Smooth muscle cell (in vitro differentiated cells): ENCODE results near the gene PLPPR3. TPM values are rescaled to one million over a fixed set of nuclear protein-coding genes. Genes with fewer than 3 reads are reported as not detected.

Source experiments
- DNase-seq: peaks from one replicate; lab custom pipeline; 2025; ENCODE audit not compliant: unreplicated experiment; lab: John Stamatoyannopoulos, UW
- H2AFZ ChIP-seq: fragments of 200-600 bp; sonication (generic); 2 replicates; pipeline ENCODE4 v1.6.0; 2016; ENCODE audit warnings: antibody characterized with exemption, low read depth, mild to moderate bottlenecking
- H3F3A ChIP-seq: fragments of 200-600 bp; sonication (generic); 2 replicates; pipeline ENCODE4 v1.6.0; 2017; ENCODE audit warnings: antibody characterized with exemption, low read depth
- H3K27ac ChIP-seq: fragments of 200-600 bp; sonication (generic); 2 replicates; pipeline ENCODE4 v1.5.1; 2016; ENCODE audit warnings: low read depth, mild to moderate bottlenecking
- H3K27me3 ChIP-seq: fragments of 200-600 bp; sonication (generic); 2 replicates; pipeline ENCODE4 v1.6.1; 2016; ENCODE audit warnings: low read depth, mild to moderate bottlenecking
- H3K36me3 ChIP-seq: fragments of 200-600 bp; sonication (generic); 2 replicates; pipeline ENCODE4 v1.5.1; 2016; ENCODE audit warnings: low read depth
- H3K4me1 ChIP-seq: fragments of 200-600 bp; sonication (generic); 2 replicates; pipeline ENCODE4 v1.5.1; 2016; ENCODE audit warnings: low read depth
- H3K4me2 ChIP-seq: fragments of 200-600 bp; sonication (generic); 2 replicates; pipeline ENCODE4 v1.6.0; 2016; ENCODE audit warnings: mild to moderate bottlenecking
- H3K4me3 ChIP-seq: fragments of 200-600 bp; sonication (generic); 2 replicates; pipeline ENCODE4 v1.5.1; 2016; ENCODE audit warnings: mild to moderate bottlenecking
- H3K79me2 ChIP-seq: fragments of 200-600 bp; sonication (generic); 2 replicates; pipeline ENCODE4 v1.6.0; 2016; ENCODE audit warnings: low read depth, mild to moderate bottlenecking
- H3K9ac ChIP-seq: fragments of 200-600 bp; sonication (generic); 2 replicates; pipeline ENCODE4 v1.6.0; 2016; ENCODE audit warnings: low read depth
- H3K9me3 ChIP-seq: fragments of 200-600 bp; sonication (generic); replicated peaks from 2 replicates; pipeline ENCODE4 v1.5.1; 2016; ENCODE audit warnings: low read depth
- H4K20me1 ChIP-seq: fragments of 200-600 bp; sonication (generic); 2 replicates; pipeline ENCODE4 v1.6.0; 2016; ENCODE audit warnings: low read depth
- CTCF ChIP-seq: fragments of 200-600 bp; sonication (generic); IDR thresholded peaks from 2 replicates; pipeline ENCODE4 v1.5.1; 2017; ENCODE audit warnings: borderline replicate concordance, mild to moderate bottlenecking, antibody characterized with exemption; ENCODE audit not compliant: insufficient read depth, poor library complexity, severe bottlenecking
- WGBS: methylation state at CpG from one replicate; pipeline ENCODE4 v1.1.7; 2016; ENCODE audit warnings: low lambda C conversion rate; 5-methylcytosine and 5-hydroxymethylcytosine counted together
- polyA plus RNA-seq: library from polyadenylated mRNA; unstranded; fragments of >200 nt; fragmentation: Nextera tagmentation; extraction: Ambion mirVana; gene quantifications from 2 replicates; pipeline ENCODE4 v1.2.1, GENCODE V29; 2016
- total RNA-seq: library from RNA; depleted of rRNA; stranded (reverse); fragments of >200 nt; gene quantifications from 2 replicates; pipeline ENCODE4 v1.2.3, GENCODE V29; 2014

PLPPR3 gene
- total and polyA plus RNA-seq, 2 experiments from 2014 or later: 6.5 to 13.7 TPM

GRCh38 chr19:811506-812048, 10.2 kb downstream of the PLPPR3 start:
- Histone ChIP-seq H3K27me3 (no peaks in the 10 kb centered on the region), H3K4me2 (no peak overlapping the region), H3K79me2 (peaks cover 36% of the 10 kb centered on the region), H4K20me1 (peaks cover 65% of the 10 kb centered on the region), H3F3A (peaks cover 27% of the 10 kb centered on the region), H3K4me1 (no peaks in the 10 kb centered on the region), H2AFZ (no peak overlapping the region), H3K27ac (no peak overlapping the region), H3K9me3 (no peaks in the 10 kb centered on the region), H3K4me3 (no peak overlapping the region), H3K9ac (no peak overlapping the region), H3K36me3 (peaks cover 20% of the 10 kb centered on the region)
- no peak for DNase-seq
- no peak for TF ChIP-seq CTCF
- 98% methylated on average over 20 of the region's 20 CpGs for WGBS

- no peak overlapping the region for H2AFZ ChIP-seq
- H3K4me2 ChIP-seq: no peak overlapping the region
- 93% methylated on average over 15 of the region's 25 CpGs for WGBS
- no peaks in the 10 kb centered on the region for H3K4me1 ChIP-seq
- H3K9ac ChIP-seq: no peak overlapping the region
- peaks cover 27% of the 10 kb centered on the region for H3F3A ChIP-seq
- no peak overlapping the region for H3K4me3 ChIP-seq
- H4K20me1 ChIP-seq: peaks cover 71% of the 10 kb centered on the region
- H3K79me2 ChIP-seq: peaks cover 42% of the 10 kb centered on the region
- no peaks in the 10 kb centered on the region for H3K27me3 ChIP-seq
- TF ChIP-seq CTCF: no peak
- H3K36me3 ChIP-seq: peaks cover 20% of the 10 kb centered on the region
- no peaks in the 10 kb centered on the region for H3K9me3 ChIP-seq
- no peak for DNase-seq
- no peak overlapping the region for H3K27ac ChIP-seq
Measured at GRCh38 chr19:810883-811489, 10.8 kb downstream of the PLPPR3 start.

- Histone ChIP-seq H3K36me3 (peaks cover 20% of the 10 kb centered on the region), H3F3A (peaks cover 31% of the 10 kb centered on the region), H2AFZ (no peak overlapping the region), H4K20me1 (peaks cover 78% of the 10 kb centered on the region), H3K27me3 (no peaks in the 10 kb centered on the region), H3K27ac (no peak overlapping the region), H3K4me1 (no peaks in the 10 kb centered on the region), H3K79me2 (peaks cover 49% of the 10 kb centered on the region), H3K9me3 (no peaks in the 10 kb centered on the region), H3K4me3 (no peak overlapping the region), H3K9ac (no peak overlapping the region), H3K4me2 (no peak overlapping the region)
- 94% methylated on average over 30 of the region's 30 CpGs for WGBS
- TF ChIP-seq CTCF: no peak
- no peak for DNase-seq
Measured at GRCh38 chr19:810077-810855, 11.5 kb downstream of the PLPPR3 start.
